KOPT-K1 (cell line): ENCODE results near the gene FGF21.
"Not testable (repeated sequence)": the region's sequence is repeated elsewhere in the genome, so short reads cannot be mapped to it uniquely, and the experiment has no call there.

Source experiments
- H3K27ac ChIP-seq: fragments of 200-600 bp; sonication (generic); 2 replicates; pipeline ENCODE4 v1.5.1; 2016; ENCODE audit warnings: antibody characterized with exemption, mild to moderate bottlenecking, low read depth, low read length; ENCODE audit not compliant: poor library complexity, severe bottlenecking
- H3K36me3 ChIP-seq: fragments of 200-600 bp; sonication (generic); 2 replicates; pipeline ENCODE4 v1.5.1; 2017; ENCODE audit warnings: antibody characterized with exemption, mild to moderate bottlenecking, low read length, moderate library complexity; ENCODE audit not compliant: insufficient read depth
- H3K9me3 ChIP-seq: fragments of 200-600 bp; sonication (generic); 2 replicates; pipeline ENCODE4 v1.5.1; 2017; ENCODE audit warnings: antibody characterized with exemption, low read length, mild to moderate bottlenecking; ENCODE audit not compliant: insufficient read depth, poor library complexity, severe bottlenecking

The FGF21 gene, protein sequence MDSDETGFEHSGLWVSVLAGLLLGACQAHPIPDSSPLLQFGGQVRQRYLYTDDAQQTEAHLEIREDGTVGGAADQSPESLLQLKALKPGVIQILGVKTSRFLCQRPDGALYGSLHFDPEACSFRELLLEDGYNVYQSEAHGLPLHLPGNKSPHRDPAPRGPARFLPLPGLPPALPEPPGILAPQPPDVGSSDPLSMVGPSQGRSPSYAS

DNA sequence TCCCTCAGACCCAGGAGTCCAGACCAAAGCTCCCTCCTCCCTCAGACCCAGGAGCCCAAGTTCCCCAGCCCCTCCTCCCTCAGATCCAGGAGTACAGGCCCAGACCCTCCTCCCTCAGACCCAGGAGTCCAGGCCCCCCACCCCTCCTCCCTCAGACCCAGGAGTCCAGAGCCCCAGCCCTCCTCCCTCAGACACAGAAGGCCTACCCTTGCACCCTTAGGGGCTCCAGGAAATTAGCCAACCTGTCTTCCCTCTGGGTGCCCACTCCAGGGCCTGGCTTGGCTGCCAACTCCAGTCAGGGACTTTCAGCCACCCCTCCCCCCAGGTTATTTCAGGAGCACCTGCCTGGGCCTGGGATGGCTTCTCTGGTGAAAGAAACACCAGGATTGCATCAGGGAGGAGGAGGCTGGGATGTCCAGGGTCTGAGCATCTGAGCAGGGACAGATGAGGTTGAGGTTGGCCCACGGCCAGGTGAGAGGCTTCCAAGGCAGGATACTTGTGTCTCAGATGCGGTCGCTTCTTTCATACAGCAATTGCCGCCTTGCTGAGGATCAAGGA lies at the start of gene FGF21:
TSS of gene FGF21 (plus strand) at position 441 of the 558 bp plus-strand sequence. CDS start 713 bp downstream, outside the sequence.
- Histone ChIP-seq H3K9me3 (no peaks in the 10 kb centered on the region), H3K27ac (no peak within 1 kb of the TSS), H3K36me3 (no peaks in the 10 kb centered on the region)

DNA sequence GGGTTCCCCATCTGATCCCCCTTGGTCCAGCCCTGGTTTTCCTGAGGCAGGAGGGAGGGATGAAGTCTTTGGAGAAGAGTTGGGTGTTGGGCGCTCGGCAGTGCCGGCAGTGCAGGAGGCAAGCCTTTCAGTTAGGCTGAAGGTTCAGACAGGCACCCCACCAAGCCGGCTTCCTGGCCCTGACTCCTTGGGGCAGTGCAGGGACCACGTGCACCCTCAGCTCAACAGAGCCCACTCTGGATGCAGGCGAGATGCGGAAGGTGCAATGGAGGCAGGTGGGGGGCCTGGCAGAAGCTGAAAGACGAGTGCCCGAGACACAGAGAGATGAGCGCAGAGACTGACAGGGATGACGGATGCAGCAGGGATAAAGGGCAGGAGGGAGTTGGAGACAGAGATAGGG lies 46.9 kb upstream of the FGF21 start:
- no peak overlapping the region for H3K27ac ChIP-seq
- H3K36me3 ChIP-seq = no peaks in the 10 kb centered on the region

DNA sequence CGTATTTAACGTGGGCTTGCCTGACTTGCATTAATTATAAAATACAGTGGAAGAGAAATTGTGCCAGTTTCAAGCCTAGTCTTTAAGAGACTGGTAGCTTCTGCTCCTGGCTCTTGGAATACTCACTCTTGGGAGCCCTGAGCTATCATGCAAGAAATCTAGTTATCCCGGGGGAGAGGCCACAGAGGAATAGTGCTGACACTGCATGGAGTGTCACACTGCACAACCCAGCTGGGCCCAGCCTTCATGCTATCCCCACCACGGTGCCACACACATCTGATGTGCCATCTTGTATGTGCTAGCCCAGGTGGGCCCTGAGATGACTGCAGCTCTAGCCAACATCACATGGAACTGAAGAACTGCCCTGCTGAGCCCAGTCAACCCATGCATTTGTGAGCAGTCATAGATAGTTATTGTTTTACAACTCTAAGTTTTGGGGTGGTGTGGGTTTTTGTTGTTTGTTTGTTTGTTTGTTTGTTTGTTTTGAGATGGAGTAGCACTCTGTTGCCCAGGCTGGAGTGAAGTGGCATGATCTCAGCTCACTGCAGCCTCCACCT lies 44.1 kb upstream of the FGF21 start:
- H3K27ac ChIP-seq = no peak overlapping the region
- no peaks in the 10 kb centered on the region for H3K36me3 ChIP-seq
- H3K9me3 ChIP-seq = peaks cover 4% of the 10 kb centered on the region

More for the DNA sequence above, 46.9 kb upstream of the FGF21 start:
- peaks cover 4% of the 10 kb centered on the region for H3K9me3 ChIP-seq

DNA sequence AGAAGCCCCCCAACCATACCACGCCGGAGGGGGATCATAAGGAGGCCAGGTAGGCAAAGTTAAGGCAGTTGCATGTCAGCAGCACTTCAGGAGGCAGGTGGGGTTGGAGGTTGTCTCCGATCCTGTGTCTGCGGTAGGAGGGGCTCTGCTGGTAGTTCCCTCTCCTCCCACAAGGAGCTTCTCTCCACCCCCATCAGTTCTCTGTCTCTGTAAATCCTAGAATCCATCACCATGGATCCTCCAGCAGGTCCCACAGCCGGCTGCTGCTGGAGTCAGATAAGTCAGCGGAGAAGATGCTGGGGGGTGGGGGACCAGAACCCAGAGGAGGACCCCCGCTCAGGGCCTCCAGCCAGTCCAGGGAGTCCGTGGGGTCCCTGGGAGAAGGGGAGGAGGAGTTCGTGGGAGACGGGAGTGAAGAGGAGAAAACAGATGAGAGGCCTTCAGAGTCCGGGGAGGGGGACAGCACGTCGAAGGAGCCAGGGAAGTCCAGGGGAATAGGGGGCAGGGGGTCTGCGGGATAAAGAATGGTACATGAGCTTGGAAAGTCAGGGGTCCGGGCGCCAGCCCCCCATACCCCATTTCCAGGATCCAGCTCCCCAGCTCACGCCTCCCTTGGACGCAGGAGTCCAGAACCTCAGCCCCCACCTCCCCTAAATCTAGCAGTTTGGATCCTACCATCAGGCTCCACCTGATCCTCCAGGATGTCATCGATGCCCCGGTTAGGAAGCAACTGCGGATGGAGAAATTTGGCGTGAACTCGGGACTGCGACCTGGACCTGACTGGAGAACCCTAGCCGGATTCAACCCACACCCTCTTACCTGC lies 42.1 kb upstream of the FGF21 start:
- Histone ChIP-seq H3K36me3 (no peaks in the 10 kb centered on the region), H3K27ac (peak overlapping the region; percentile 57), H3K9me3 (peaks cover 4% of the 10 kb centered on the region)

DNA sequence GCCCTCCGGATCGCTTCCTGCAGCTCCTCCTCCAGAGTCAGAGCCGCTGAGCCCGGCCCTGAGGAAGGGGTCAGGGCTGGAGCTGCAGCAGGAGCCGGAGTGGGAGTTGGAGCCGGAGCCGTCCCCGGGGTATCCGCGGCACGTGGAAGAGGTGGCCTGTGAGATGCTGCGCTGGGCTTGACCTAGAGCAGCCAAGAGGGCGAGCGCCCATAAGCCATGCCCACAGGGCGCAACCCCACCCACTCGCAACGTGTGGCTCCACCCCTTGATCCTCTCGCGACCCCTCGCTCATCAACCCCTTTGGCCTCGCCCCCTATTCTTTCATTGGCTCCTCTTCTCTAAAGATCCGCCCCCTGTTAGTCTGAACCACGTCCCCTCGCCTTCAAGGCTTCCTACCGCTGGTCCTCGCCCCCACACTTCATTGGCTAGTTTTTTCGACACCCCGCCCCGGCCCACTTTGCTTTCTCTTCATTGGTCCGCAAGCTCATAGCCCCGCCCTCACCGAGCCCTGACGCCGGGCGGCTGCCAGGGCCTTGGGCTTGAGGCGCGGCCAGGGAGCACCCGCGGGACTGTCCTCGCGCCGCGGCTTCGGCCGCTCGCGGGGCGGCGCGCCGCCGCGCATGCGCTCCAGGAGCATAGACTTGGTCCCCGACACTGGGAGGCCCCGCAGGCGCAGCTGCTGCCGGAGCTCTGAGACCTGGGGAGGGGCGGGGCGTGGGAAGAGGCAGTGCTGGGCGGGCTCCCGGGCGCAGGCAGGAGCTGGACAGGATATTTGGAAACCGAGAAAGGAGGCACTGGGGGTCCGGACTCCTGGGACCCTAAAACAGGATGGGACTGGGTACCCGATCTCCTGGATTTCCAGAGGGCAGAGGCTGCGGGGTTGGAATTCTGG lies 41.2 kb upstream of the FGF21 start:
- H3K36me3 ChIP-seq = no peaks in the 10 kb centered on the region
- H3K27ac ChIP-seq = peak overlapping the region; percentile 84
- peaks cover 4% of the 10 kb centered on the region for H3K9me3 ChIP-seq

DNA sequence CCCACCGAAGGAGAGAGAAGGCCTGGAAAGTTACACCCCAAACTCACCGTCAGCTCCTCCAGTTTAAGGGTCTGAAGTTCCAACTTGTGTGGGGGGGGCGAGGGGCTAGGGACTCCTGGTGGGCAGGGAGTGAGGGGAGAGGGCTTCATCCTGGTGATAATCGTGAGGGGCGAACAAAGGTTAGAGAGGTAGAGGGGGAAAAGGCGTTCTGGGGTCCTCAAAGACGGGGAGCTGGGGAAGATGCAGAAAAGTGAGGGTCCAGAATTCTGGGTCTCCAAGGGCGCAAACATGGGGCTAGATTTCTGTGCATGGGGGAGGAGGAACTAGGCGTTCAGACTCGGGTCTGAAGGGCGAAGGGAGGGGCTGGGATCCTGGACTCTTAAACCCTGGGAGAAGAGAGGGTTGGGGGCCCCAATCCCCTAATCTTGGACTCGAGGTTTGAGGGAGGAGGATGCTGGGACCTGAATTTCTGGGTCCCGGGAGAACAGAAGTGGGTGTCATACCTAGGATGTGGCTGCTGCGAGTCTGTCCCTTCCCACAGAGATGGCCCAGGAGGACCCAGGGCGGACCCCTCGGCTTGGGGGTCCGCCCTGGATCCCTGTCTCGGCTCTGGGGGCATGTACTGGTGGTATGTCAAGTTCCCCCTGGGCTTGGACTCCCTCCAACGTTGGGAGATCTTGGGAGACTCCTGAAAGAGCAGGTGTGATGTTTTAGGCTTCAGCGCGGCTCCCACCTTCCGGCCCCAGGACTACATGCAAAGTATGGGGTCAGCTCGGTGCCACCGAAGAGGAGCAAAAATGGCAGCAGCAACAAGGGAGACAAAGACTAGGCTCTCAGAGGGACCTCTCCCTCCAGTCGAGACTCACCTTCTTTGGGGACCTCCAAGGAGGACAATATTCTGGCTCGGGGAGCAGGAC lies 40.3 kb upstream of the FGF21 start:
- H3K27ac ChIP-seq = peak overlapping the region; percentile 84
- H3K36me3 ChIP-seq = no peaks in the 10 kb centered on the region
- peaks cover 4% of the 10 kb centered on the region for H3K9me3 ChIP-seq

DNA sequence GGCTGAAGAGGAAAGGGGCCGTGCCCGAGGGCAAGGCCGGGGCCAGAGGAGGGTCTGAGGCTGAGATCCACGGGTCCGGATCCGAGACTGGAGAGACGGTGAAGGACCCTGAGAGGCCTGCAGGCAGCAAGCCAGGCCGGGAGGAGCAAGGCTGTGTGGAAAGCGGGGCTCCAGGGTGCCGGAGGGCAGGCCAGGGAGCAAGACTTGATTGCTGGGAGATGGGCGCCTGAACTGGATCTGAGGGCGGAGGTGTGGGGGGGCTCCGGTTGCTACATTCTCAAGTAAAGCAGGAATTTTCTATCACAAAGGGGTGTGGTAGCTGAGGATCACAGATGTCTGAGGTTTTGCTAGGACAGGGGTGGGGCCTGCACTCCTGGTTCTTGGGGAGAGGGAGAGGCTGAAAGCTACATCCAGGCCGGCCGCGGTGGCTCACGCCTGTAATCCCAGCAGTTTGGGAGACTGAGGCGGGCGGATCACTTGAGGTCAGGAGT lies 39.6 kb upstream of the FGF21 start:
- peaks cover 4% of the 10 kb centered on the region for H3K9me3 ChIP-seq
- H3K27ac ChIP-seq = peak overlapping the region; percentile 84
- no peaks in the 10 kb centered on the region for H3K36me3 ChIP-seq

DNA sequence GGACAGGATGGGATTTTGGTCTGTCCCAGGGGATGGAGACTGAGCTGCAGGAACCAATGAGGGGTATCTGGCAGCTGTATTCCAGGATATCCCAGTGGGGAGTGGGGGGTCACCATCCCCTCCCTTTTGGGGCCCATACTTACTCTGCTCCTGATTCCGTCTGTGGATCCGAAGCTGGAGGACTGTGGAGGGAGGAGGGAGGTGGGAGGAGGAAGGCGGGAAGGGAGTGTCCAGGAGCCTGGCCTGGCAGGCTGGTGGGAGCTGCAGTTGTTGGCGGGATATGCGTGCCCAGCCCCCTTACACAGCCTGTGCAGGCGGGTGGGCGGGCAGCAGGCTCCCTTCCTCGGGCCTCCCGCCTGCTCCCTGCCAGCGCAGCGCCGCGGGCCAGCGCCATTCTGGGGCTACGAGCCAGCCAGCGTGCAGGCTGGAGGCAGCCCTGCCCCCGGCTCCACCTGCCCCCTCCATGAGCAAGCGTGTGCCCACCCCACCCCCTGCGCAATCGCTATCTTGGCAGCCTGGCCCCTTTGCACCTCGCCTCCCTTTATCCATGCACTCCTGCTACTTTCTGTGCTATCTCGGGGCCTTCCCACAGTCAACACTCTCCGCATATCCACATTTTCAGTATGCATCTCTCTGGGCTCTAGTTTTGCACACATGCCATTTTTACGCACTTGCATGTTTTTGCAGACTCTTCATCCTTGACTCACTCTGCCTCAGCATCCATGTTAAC lies 38.6 kb upstream of the FGF21 start:
- H3K36me3 ChIP-seq = no peaks in the 10 kb centered on the region
- H3K27ac ChIP-seq = no peak overlapping the region
- no peaks in the 10 kb centered on the region for H3K9me3 ChIP-seq

DNA sequence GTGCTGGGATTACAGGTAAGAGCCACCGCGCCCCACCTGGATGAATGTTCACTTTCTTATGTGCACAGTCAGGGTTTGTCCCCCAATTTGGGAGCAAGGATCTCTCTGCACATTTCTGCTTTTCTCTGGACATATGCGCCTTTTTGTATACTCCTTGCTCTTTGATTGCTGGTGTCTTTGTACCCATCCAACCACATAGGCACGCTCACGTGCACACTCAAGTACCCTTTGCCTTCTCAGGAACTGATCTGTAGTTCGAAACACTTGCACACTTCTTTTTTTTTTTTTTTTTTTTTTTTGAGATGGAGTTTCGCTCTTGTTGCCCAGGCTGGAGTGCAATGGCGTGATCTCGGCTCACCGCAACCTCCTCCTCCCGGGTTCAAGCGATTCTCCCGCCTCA lies 37.2 kb upstream of the FGF21 start:
- H3K36me3 ChIP-seq, H3K9me3 ChIP-seq, H3K27ac ChIP-seq: not testable (repeated sequence)

DNA sequence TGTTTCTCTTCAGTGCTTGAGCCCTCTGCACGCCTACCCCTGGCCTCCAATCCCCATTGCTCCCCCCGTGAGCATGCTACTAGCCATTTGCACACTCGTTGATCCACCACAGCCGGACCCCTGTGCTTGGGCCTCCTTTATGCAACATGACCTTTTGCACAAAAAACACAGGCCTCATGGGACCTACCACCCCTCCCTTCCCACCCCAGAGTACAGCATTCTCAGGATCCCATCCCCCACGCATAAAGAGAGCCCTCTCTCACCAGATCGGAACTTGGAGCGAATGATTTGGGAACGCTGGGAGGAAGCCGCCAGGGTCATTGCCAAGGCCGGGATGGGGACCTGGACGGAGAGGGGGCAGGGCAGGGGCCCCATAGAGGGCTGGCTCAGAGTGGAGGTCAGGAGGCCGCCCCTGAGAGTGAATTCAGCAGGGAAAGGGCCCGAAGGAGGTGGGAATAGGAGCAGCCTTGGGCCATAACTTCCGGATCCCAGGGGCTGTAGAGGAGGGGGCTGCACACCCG lies 36.6 kb upstream of the FGF21 start:
- Histone ChIP-seq H3K27ac (no peak overlapping the region), H3K9me3 (no peaks in the 10 kb centered on the region), H3K36me3 (no peaks in the 10 kb centered on the region)

DNA sequence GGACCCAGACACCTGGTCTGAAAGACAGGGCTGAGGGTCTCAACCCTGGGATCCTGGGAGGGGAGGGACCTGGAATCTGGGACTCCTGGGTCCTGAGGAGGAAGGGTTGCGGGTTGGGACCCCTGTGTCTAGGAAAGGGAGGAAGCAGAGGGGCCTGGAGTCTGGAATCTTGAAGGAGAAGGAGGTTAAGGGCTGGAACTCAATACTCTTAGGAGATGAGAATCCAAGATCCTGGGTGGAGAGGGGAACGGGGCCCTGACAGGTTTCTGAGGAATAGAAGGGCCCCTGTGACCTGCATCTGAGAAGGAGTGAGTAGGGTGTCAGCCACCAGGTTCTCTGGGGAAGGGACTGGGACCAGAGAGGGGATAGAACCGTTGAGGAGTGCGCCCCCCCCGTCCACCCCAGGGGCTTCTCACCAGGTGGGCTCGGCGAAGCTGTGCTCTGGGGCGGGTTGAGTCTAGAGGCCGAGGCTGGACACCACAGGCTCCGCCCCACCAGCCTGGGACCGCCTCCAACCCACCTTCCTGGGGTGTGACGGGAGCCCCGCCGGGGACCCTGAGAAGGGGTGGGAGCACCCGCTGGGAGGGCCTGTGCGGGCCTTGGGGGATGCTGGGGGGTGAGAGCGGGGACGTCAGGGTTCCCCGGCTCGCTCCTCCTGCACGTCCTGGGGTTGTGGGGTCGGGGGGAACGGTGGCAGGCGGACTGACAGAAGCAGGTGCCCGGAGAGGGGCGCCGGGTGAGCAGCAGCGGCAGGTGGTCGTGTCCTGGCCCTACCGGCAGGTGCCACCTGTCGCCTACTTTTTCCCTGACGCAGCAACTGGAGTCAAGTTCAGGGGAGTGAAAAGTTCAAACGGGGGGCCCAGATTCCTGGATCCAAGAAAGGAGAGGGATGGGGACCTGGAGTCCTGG lies 35.8 kb upstream of the FGF21 start, which contains the start of gene MAMSTR:
TSS of gene MAMSTR (minus strand) at position 463 of the 909 bp plus-strand sequence. CDS start 694 bp downstream, outside the sequence.
- Histone ChIP-seq H3K9me3 (no peaks in the 10 kb centered on the region), H3K36me3 (no peaks in the 10 kb centered on the region), H3K27ac (peak within 1 kb of the TSS; percentile 79)

DNA sequence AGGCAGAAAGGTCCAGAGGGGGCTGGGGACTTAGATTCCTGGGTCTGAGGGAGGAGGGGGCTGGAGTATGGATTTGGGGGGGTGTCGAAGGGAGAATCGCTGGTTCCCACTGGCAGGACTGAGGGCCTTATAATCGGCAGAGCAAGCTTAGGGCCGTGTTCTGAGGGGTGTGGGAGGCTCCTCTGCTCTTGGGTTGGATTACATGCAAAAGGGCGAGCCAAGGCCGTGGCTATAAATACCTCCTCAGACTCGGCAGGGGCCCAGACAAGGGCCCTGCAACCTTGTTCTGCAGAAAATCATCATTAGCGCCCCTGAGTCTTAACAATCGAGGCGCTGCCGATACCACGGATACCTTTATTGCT lies 35.1 kb upstream of the FGF21 start:
- Histone ChIP-seq H3K36me3 (no peaks in the 10 kb centered on the region), H3K27ac (peak overlapping the region; percentile 79), H3K9me3 (no peaks in the 10 kb centered on the region)
